ENCODE results near the gene HAUS2. TPM values are rescaled to one million over a fixed set of nuclear protein-coding genes. Genes with fewer than 3 reads are reported as not detected.
A peak's percentile ranks its signal among the peaks of the same experiment; 100 is the strongest.

Gene HAUS2
- total and polyA plus RNA-seq, 2 of the 4 experiments (the other 2 are of a cell fraction), result 18.4 to 22.4 TPM

- ChIA-PET CTCF (interaction anchor here (0.6 kb wide), 1 partner anchor 12 kb away, joined by 3 read pairs; no protein-coding TSS in a partner anchor), POLR2A (ENCODE audit: unreplicated experiment) (interaction anchor here (1.5 to 1.6 kb wide), 2 partner anchors 11 to 19 kb away, joined by 4 read pairs; partner anchors contain the start of gene ZNF106)
- Histone ChIP-seq H3K14ac (replicated peaks; ENCODE audit: low read depth, low read length) (no peak overlapping the region; the same call in 1 of the 2 replicates), H4K91ac (ENCODE audit: insufficient read depth, low read depth, low read length) (peak overlapping the region; percentile 62; the same call in 1 of the 2 replicates), H2AK5ac (ENCODE audit: low read depth, low read length) (no peak overlapping the region), H3K4me1 (ENCODE audit: control insufficient read depth, insufficient read depth, low read length) (peaks cover 16% of the 10 kb centered on the region), H3K9me1 (ENCODE audit: insufficient read depth, low read length) (peaks cover 6% of the 10 kb centered on the region), H2BK5ac (ENCODE audit: low read depth, low read length, poor library complexity, severe bottlenecking) (peak overlapping the region; percentile 70), H3K27me3 (ENCODE audit: control insufficient read depth, insufficient read depth, low read length) (no peaks in the 10 kb centered on the region), H3K4ac (ENCODE audit: low read depth, low read length) (peak overlapping the region; percentile 77), H3K4me3 (ENCODE audit: insufficient read depth, low read depth, low read length) (no peak overlapping the region), H2AK9ac (replicated peaks; ENCODE audit: low read depth, low read length, poor library complexity) (peak overlapping the region; percentile 57), H3K4me2 (ENCODE audit: low read depth, low read length) (peak overlapping the region; percentile 78), H2BK120ac (ENCODE audit: low read depth, low read length) (peak overlapping the region; percentile 53; the same call in 1 of the 2 replicates), H4K20me1 (ENCODE audit: insufficient read depth, low read length) (peaks cover 7% of the 10 kb centered on the region; the same call in 1 of the 2 replicates), H4K5ac (ENCODE audit: low read depth, low read length) (peak overlapping the region; percentile 19), H2BK15ac (ENCODE audit: low read depth, low read length) (no peak overlapping the region; the same call in 2 of the 3 replicates), H3K9ac (ENCODE audit: low read depth, low read length) (0 out of 2 replicates have a peak overlapping the region, but pooled peaks have one; percentile 3), H3K36me3 (ENCODE audit: control insufficient read depth, insufficient read depth, low read length) (peaks cover 9% of the 10 kb centered on the region), H3K27ac (ENCODE audit: insufficient read depth, low read length) (peak overlapping the region; percentile 52; the same call in 1 of the 2 replicates), H3K56ac (ENCODE audit: extremely low read depth, insufficient read depth, low read length) (no peak overlapping the region), H4K8ac (ENCODE audit: low read depth in 2 of 2, low read length in 2 of 2) (0 out of 4 replicates have a peak overlapping the region, but pooled peaks of 1 of the 2 experiments have one; percentile 60), H2BK20ac (ENCODE audit: low read depth, low read length) (peak overlapping the region; percentile 38; the same call in 1 of the 2 replicates), H3K9me3 (ENCODE audit: control insufficient read depth, insufficient read depth, low read length) (no peaks in the 10 kb centered on the region), H2AFZ (replicated peaks; ENCODE audit: low read length, poor library complexity) (no peak overlapping the region), H3K18ac (ENCODE audit: low read depth, low read length) (peak overlapping the region; percentile 18), H3K23ac (ENCODE audit: low read depth, low read length) (peak overlapping the region; percentile 59; the same call in 1 of the 2 replicates), H3K79me1 (ENCODE audit: low read depth in 1 of 2, low read length in 2 of 2) (peaks cover 16 to 64% of the 10 kb centered on the region in 2 experiments; a peak in 3 of 4 replicates)
- in situ Hi-C loops (cut with MboI; ENCODE audit: low sequenced_read_pairs) (no loop called here), intact Hi-C loops (cut with micrococcal nuclease) (no loop called here), dilution Hi-C loops (cut with HindIII; ENCODE audit: low sequenced_read_pairs, unreplicated experiment) (no loop called here)
- no peak for DNase-seq
- no TSS peak for BruUV-seq (replicated peaks)
- peak; percentile 57 for ATAC-seq (ENCODE audit: low read depth)
- no CpG with 5 or more reads among the region's 4 CpGs for WGBS, 2 experiments (ENCODE audit: extremely low coverage in 2 of 2, insufficient read length in 1 of 2)
- TF ChIP-seq ELK1 (IDR thresholded peaks at IDR 0.05; ENCODE audit: borderline replicate concordance, low read depth, low read length) (no peak), BHLHE40 (IDR thresholded peaks at IDR 0.05; ENCODE audit: low read depth, low read length) (no peak), NFE2L2 (IDR thresholded peaks at IDR 0.05; ENCODE audit: low read depth, low read length) (no peak), MAFK (IDR thresholded peaks at IDR 0.05; ENCODE audit: low read depth, low read length) (no peak), MXI1 (IDR thresholded peaks at IDR 0.05; ENCODE audit: borderline replicate concordance, low read depth, low read length) (no peak), FOS (IDR thresholded peaks at IDR 0.05; ENCODE audit: low read depth, low read length) (no peak), SMC3 (IDR thresholded peaks at IDR 0.05; ENCODE audit: low read depth, low read length) (no peak), RCOR1 (IDR thresholded peaks at IDR 0.05; ENCODE audit: insufficient replicate concordance, low read length) (no peak), MAZ (IDR thresholded peaks at IDR 0.05; ENCODE audit: borderline replicate concordance, low read depth, low read length) (no peak), RFX5 (IDR thresholded peaks at IDR 0.05; ENCODE audit: low read depth, low read length) (no peak), CHD1 (IDR thresholded peaks at IDR 0.05; ENCODE audit: low read depth, low read length) (no peak), POLR2A (IDR thresholded peaks at IDR 0.05; ENCODE audit: low read depth, low read length) (no peak), CEBPB (IDR thresholded peaks at IDR 0.05; ENCODE audit: low read depth, low read length) (no peak), USF2 (IDR thresholded peaks at IDR 0.05; ENCODE audit: low read depth, low read length) (no peak), RAD21 (IDR thresholded peaks at IDR 0.05; ENCODE audit: low read length) (no peak)
Observed at GRCh38 chr15:42510258-42511006, 38.2 kb upstream of the HAUS2 start.

Data from IMR-90 (cell line).